ENCODE data around the gene FSCN2.

GRCh38 chr17:81541123-81541522 lies 12.9 kb downstream of the FSCN2 start:
- TF ChIP-seq CTCF (optimal IDR thresholded peaks at IDR 0.05 in 1 of 3, IDR thresholded peaks at IDR 0.05 in 1 of 3, conservative IDR thresholded peaks at IDR 0.05 in 1 of 3; ENCODE audit: extremely low read depth in 1 of 3, insufficient read depth in 2 of 3, low read length in 3 of 3) (no peak), EZH2 (IDR thresholded peaks at IDR 0.05; ENCODE audit: low read length) (no peak)
